Kidney epithelial cell (primary cell): Measurements from ENCODE around the gene PGAP3. TPM values are rescaled to one million over a fixed set of nuclear protein-coding genes. Genes with fewer than 3 reads are reported as not detected.

Experiments used
- DNase-seq: peaks from one replicate; pipeline ENCODE4 v3.0.0-alpha.2; 2010; ENCODE audit warnings: low read depth
- H3K27me3 ChIP-seq: 2 replicates; pipeline ENCODE4 v1.6.0; 2011; ENCODE audit warnings: low read length; ENCODE audit not compliant: control insufficient read depth, insufficient read depth
- H3K36me3 ChIP-seq: 2 replicates; pipeline ENCODE4 v1.5.1; 2011; ENCODE audit warnings: low read length; ENCODE audit not compliant: control insufficient read depth, insufficient read depth
- H3K4me3 ChIP-seq: 2 replicates; pipeline ENCODE4 v1.5.1; 2011; ENCODE audit warnings: low read depth, mild to moderate bottlenecking, control low read depth, low read length
- CTCF ChIP-seq: IDR thresholded peaks from 2 replicates; pipeline ENCODE4 v1.5.1; 2011; ENCODE audit warnings: mild to moderate bottlenecking, moderate library complexity, low read length, control low read depth, inconsistent platforms; ENCODE audit not compliant: insufficient read depth, poor library complexity, severe bottlenecking
- total RNA-seq: library from RNA; depleted of rRNA; stranded (reverse); fragments of >200 nt; gene quantifications from 2 replicates; pipeline ENCODE4 v1.2.3, GENCODE V29; 2015

PGAP3 gene
- total RNA-seq, 1 donor from 2014 or later: 12.5 TPM

DNA sequence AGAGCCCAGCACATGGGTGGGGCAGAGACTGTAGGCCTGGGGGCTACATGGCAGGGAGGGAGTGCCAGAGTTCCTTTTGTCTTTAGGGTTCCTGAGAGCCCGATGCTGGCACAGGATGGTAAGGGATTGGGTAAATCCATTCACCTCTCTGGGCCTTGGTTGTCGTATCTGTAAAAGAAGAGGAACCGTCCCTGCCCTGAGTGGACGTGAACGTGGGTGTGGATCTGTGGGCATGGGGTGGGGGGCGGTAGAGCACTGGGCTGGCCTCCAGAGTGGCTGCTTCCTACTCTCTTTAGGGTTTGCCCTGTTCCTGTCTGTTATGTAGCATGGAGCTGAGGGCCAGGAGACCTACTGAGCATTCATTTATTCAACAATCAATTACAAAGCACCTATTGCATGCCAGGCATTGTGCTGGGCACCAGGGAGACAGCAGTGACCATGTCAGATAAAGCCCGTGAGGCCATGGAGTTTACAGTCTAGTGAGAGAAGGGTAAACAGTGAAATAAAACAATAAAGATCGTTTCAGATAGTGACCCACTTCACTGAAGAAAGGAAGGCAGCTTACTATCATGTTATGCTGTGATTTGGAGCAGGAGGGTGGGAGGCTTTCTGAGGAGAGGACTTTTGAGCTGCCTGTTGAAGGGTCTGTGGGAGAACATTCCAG lies 35.8 kb downstream of the PGAP3 start:
- Histone ChIP-seq H3K4me3 (no peak overlapping the region), H3K27me3 (no peaks in the 10 kb centered on the region), H3K36me3 (no peaks in the 10 kb centered on the region)
- DNase-seq: no peak
- TF ChIP-seq CTCF: no peak

GRCh38 chr17:39650121-39650579 lies 37.7 kb downstream of the PGAP3 start:
- no peak for DNase-seq
- H3K4me3 ChIP-seq: no peak overlapping the region
- no peaks in the 10 kb centered on the region for H3K36me3 ChIP-seq
- no peak for TF ChIP-seq CTCF
- no peaks in the 10 kb centered on the region for H3K27me3 ChIP-seq

DNA sequence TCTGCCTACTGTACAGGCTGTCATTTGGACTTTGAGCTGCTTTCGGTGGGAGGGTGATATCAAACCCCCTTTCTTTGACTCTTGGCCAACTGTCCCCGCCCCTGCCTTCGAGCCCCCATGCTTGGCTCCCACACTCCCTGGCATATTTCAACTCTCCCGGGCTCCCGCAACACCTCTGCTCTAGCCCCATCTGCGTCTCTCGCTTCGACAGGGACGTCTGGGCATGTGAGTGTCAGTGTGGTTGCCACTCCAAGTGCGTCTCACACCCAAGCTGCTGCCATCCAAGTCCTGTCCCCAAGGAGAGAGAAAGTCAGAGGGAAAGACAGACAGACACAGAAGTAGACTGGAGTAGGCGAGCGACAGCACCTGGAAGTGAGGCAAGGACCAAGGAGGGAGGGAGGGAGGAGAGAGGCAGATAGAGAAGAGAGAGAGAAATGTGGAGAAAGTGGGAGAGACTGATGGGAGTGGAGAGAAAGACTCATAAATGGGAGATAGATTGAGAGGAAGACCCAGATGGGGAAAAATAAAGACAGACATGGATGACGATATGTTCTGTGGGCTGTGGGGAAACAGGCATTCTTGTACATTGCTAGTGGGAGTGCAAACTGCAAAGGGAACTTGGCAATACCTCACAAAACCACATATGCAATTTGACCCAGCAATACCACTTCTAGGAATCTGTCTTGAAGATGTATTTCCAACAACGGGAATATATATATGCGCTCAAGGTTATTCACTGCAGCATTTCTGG lies 39.1 kb downstream of the PGAP3 start:
- H3K36me3 ChIP-seq: no peaks in the 10 kb centered on the region
- no peak for DNase-seq

GRCh38 chr17:39647256-39647655 lies 40.6 kb downstream of the PGAP3 start:
- Histone ChIP-seq H3K36me3 (no peaks in the 10 kb centered on the region), H3K4me3 (no peak overlapping the region), H3K27me3 (no peaks in the 10 kb centered on the region)
- DNase-seq: no peak
- TF ChIP-seq CTCF: no peak

More for the DNA sequence above, 39.1 kb downstream of the PGAP3 start:
- TF ChIP-seq CTCF: no peak
- no peaks in the 10 kb centered on the region for H3K27me3 ChIP-seq
- H3K4me3 ChIP-seq: no peak overlapping the region

DNA sequence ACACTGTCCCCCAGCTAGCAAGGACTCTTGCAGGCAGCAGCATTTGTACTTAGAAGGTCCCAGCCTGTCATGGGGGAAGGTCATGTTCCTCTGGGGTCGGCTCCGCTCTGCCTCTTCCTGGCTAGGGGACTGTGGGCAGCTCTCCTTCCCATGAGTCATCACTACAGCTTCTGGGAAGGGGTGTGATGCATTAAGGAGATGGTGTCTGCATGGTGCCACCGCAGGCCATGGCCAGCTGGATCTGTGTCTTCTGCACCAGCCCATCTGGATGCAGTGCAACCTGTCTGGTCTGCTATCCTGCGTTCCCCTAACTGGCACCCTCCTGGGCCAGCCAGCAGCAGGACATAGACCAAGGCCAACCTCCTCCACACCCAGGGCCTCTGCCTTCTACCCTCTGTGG lies 44.6 kb downstream of the PGAP3 start:
- no peak for TF ChIP-seq CTCF
- Histone ChIP-seq H3K36me3 (no peaks in the 10 kb centered on the region), H3K4me3 (no peak overlapping the region), H3K27me3 (no peaks in the 10 kb centered on the region)
- no peak for DNase-seq
